Measurements from ENCODE around the gene TEC.

Gene TEC

DNA sequence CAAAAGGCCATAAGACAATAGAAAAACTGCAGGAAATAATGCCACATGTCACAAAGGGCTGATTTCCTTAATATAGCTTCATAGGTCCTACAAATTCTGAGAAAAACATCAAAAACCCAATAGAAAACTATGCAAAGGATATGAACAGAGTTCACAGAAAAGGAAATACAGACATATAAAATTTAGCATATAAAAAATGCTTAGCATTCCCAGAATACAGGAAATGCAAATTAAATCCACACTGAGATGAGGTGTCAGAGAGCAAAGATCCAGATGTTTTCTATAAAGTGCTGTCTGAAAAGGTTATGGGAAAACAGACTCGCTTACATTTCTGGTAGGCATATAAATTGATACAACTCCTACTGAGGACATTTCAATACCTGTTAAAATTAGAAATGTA, 169.4 kb downstream of the TEC start:
- DNase-seq (ENCODE audit: low spot score) = no peak
- TF ChIP-seq CTCF (IDR thresholded peaks at IDR 0.05; ENCODE audit: extremely low read depth, missing control alignments) = no peak

DNA sequence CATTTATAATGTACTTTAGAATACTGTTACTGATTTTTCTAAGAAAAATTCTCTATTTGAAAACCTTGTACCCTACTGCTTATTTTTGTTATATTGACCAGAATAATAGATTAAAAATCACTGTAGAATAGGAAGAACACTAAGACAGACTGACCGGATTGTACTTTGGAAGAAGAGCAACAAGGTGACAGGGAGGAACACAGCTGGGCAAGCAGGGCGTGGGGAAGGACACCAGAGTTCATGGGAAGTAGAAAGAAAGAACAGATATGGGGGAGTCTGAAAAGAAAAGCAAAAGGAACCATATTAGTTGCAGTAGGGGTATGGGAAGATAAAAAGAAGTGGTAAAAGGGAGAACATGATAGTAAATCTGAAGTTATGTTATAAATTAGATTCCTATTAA, 174.2 kb downstream of the TEC start:
- no peak for DNase-seq (ENCODE audit: low spot score)
- TF ChIP-seq CTCF (IDR thresholded peaks at IDR 0.05; ENCODE audit: extremely low read depth, missing control alignments) = no peak

GRCh38 chr4:48093991-48094416, 175.6 kb downstream of the TEC start:
- DNase-seq (ENCODE audit: low spot score) = no peak
- no peak for TF ChIP-seq CTCF (IDR thresholded peaks at IDR 0.05; ENCODE audit: extremely low read depth, missing control alignments)

DNA sequence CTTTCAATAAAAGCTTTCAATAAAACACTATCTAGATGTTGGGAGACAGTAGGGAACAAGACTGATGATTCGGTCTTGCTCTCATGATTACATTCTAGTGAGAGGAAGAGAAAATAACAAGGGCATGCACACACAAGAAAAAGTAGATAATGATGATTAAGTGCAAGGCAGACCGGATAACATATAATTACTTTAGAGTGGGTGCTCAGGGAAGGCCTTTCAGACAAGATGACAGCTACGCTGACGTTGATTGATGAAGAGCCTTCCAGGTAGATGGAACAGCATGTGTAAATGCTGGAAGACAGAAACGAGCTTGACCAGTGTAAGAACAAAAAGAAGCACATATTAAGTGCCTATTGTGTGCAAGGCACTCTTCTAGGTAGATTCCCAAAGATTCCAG, 179.0 kb downstream of the TEC start:
- DNase-seq (ENCODE audit: low spot score) = no peak
- TF ChIP-seq CTCF (IDR thresholded peaks at IDR 0.05; ENCODE audit: extremely low read depth, missing control alignments) = no peak

GRCh38 chr4:48085821-48086589, 183.6 kb downstream of the TEC start:
- DNase-seq (ENCODE audit: low spot score) = no peak
- TF ChIP-seq CTCF (IDR thresholded peaks at IDR 0.05; ENCODE audit: extremely low read depth, missing control alignments) = no peak

Measured in GM20000 (cell line).